Measurements from ENCODE around the gene TMEM130.

The TMEM130 gene

DNA sequence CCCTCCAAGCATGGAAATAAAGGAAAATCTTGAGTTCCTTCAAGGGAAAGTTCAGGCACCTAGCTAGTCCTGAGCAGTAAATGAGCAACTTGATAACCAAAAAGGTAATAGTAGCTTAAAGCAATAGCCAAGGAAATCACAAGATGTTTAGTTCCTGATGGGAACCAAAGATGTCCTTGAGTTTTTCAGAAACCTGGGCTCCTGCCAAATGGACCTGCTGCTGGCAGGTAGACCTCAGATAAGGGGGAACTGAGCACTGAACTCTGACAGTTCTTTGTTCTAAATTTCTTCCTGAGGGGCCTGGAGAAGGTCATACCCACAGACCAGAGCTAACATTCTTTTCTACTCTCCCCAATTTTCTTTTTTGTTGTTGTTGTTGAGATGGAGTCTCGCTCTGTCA is 48.5 kb downstream of the TMEM130 start:
- no peak for TF ChIP-seq FOXP2 (optimal IDR thresholded peaks at IDR 0.05; ENCODE audit: control extremely low read depth, extremely low read length, insufficient read depth)
- no peak for TF ChIP-seq EZH2 (IDR thresholded peaks at IDR 0.05)
- TF ChIP-seq POLR2AphosphoS5 (IDR thresholded peaks at IDR 0.05; ENCODE audit: borderline replicate concordance, low read depth, low read length) = no peak
- Histone ChIP-seq H3K27ac (no peak overlapping the region), H3K4me3 (no peak overlapping the region), H3K9ac (ENCODE audit: insufficient read length) (no peak overlapping the region), H3K9me3 (ENCODE audit: low read depth, low read length) (no peaks in the 10 kb centered on the region), H3K36me3 (ENCODE audit: insufficient read depth, low read length) (no peaks in the 10 kb centered on the region)
- no peak for DNase-seq (ENCODE audit: low read depth, low spot score)

DNA sequence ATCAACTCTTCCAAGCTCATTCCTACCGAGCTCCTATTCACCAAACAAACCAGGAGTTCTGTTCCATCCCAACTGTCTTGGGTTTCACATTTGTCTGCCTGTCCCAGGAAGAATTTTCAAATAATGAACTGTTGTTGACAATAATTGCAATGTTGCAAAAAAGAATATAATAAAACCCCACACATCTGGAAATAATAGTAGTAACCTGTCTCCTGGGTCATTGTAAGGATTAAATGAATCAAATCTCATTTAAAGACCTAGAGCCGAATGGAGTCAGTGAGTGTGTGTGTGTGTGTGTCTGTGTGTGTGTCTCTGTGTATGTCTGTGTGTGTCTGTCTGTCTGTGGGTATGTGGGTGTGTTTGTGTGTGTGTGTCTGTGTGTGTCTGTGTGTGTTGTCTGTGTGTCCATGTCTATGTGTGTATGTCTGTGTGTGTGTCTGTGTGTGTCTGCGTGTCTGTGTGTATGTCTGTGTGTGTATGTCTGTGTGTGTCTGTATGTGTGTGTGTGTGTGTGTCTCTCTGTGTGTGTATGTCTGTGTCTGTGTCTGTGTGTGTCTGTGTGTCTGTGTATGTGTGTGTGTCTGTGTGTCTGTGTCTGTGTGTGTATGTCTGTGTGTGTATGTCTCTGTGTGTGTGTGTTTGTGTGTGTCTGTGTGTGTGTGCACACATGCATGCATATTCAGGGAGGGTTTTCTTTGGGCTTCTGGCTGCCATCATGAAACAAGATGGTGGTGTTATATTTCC is 52.7 kb downstream of the TMEM130 start:
- H3K4me3 ChIP-seq = no peak overlapping the region
- H3K9me3 ChIP-seq (ENCODE audit: low read depth, low read length) = no peaks in the 10 kb centered on the region
- H3K9ac ChIP-seq (ENCODE audit: insufficient read length) = no peak overlapping the region
- TF ChIP-seq EZH2 (IDR thresholded peaks at IDR 0.05) (no peak), FOXP2 (optimal IDR thresholded peaks at IDR 0.05; ENCODE audit: control extremely low read depth, extremely low read length, insufficient read depth) (no peak), POLR2AphosphoS5 (IDR thresholded peaks at IDR 0.05; ENCODE audit: borderline replicate concordance, low read depth, low read length) (no peak)
- DNase-seq (ENCODE audit: low read depth, low spot score) = no peak
- no peak overlapping the region for H3K27ac ChIP-seq
- H3K36me3 ChIP-seq (ENCODE audit: insufficient read depth, low read length) = no peaks in the 10 kb centered on the region

DNA sequence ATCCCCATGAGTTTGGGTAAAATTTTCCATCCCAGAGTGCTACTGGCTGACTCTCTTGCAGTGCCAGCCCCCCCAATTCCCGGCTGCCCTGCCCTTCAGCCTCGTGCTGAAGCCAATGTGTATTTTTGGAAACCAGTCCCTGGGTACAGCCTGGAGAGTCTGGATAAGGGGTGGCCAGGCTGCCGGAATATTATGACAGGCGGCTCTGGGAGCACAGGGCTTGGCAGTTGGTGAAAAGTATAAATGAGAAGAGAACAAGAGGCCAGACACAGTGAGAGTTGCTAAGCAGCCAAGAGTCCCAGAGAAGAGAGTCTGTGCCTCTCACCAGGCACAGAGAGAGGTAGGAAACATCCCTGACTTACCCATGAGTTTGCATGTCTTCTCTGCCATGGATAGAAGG is 53.6 kb downstream of the TMEM130 start:
- H3K9ac ChIP-seq (ENCODE audit: insufficient read length) = no peak overlapping the region
- TF ChIP-seq POLR2AphosphoS5 (IDR thresholded peaks at IDR 0.05; ENCODE audit: borderline replicate concordance, low read depth, low read length) (no peak), EZH2 (IDR thresholded peaks at IDR 0.05) (no peak), FOXP2 (optimal IDR thresholded peaks at IDR 0.05; ENCODE audit: control extremely low read depth, extremely low read length, insufficient read depth) (no peak)
- H3K36me3 ChIP-seq (ENCODE audit: insufficient read depth, low read length) = no peaks in the 10 kb centered on the region
- no peak overlapping the region for H3K27ac ChIP-seq
- H3K4me3 ChIP-seq = no peak overlapping the region
- no peak for DNase-seq (ENCODE audit: low read depth, low spot score)
- no peaks in the 10 kb centered on the region for H3K9me3 ChIP-seq (ENCODE audit: low read depth, low read length)

DNA sequence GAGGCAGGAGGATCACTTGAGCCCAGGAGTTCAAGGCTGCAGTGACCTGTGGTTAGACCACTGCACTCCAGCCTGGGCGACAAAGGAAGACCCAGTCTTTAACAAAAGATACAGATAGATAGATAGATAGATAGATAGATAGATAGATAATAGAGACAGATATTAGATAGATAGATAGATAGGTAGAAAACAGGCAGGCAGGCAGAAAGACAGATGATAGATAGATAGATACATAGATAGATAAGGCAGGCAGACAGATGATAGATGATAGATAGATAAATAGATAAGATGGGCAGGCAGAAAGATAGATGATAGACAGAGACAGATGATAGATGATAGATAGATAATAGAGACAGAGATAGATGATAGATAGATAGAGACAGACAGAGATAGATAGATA is 54.5 kb downstream of the TMEM130 start:
- no peak for TF ChIP-seq EZH2 (IDR thresholded peaks at IDR 0.05)
- no peak for TF ChIP-seq FOXP2 (optimal IDR thresholded peaks at IDR 0.05; ENCODE audit: control extremely low read depth, extremely low read length, insufficient read depth)
- TF ChIP-seq POLR2AphosphoS5 (IDR thresholded peaks at IDR 0.05; ENCODE audit: borderline replicate concordance, low read depth, low read length) = no peak
- Histone ChIP-seq H3K27ac (no peak overlapping the region), H3K4me3 (no peak overlapping the region), H3K9me3 (ENCODE audit: low read depth, low read length) (no peaks in the 10 kb centered on the region), H3K36me3 (ENCODE audit: insufficient read depth, low read length) (no peaks in the 10 kb centered on the region), H3K9ac (ENCODE audit: insufficient read length) (no peak overlapping the region)
- DNase-seq (ENCODE audit: low read depth, low spot score) = no peak

DNA sequence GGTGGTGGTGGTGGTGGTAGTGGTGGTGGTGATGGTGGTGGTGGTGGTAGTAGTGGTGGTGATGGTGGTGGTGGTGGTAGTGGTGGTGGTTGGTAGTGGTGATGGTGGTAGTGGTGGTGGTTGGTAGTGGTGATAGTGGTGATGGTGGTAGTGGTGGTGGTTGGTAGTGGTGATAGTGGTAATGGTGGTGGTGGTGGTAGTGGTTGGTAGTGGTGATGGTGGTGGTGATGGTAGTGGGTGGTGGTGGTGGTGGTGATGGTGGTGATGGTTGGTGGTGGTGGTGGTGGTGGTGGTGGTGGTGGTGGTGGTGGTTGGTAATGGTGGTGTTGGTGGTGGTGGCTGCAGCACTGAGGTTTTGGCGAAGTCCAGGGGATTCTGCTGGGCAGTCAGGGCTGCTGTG is 58.5 kb downstream of the TMEM130 start:
- Histone ChIP-seq H3K4me3 (no peak overlapping the region), H3K36me3 (ENCODE audit: insufficient read depth, low read length) (no peaks in the 10 kb centered on the region), H3K27ac (no peak overlapping the region), H3K9ac (ENCODE audit: insufficient read length) (no peak overlapping the region), H3K9me3 (ENCODE audit: low read depth, low read length) (no peaks in the 10 kb centered on the region)
- TF ChIP-seq FOXP2 (optimal IDR thresholded peaks at IDR 0.05; ENCODE audit: control extremely low read depth, extremely low read length, insufficient read depth) (no peak), POLR2AphosphoS5 (IDR thresholded peaks at IDR 0.05; ENCODE audit: borderline replicate concordance, low read depth, low read length) (no peak), EZH2 (IDR thresholded peaks at IDR 0.05) (no peak)
- DNase-seq (ENCODE audit: low read depth, low spot score) = no peak

DNA sequence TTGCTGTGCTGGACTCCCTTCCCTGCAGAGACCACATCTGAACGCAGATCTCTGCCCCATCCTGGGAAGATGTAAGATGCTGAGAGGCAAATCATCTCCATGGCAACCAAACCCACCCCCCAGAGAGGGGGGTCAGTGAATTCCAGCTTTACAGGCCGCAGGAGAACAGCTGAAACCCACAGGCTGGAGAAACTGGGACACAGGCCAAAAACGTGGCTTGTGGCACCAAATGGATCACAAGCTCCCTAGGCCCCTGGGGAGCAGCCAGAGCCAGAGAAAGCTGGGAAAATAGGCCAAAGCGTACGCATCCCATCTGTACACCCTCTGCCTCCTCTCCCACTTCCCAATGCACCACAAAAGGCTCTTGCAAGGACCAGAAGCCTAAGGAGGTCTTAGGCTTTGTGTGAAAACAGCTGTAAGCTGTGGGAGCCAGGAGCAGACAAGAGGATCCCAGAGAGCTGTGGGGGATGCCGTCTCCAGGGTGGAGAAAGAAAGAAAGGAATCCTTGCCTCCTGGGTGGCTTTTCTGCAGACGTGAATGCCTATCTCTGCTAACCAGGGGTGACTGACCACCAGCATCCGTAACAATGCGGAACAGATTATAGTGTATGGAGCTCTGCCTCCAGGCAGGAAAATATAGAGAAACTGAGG is 59.5 kb downstream of the TMEM130 start:
- H3K4me3 ChIP-seq = no peak overlapping the region
- no peak overlapping the region for H3K27ac ChIP-seq
- H3K36me3 ChIP-seq (ENCODE audit: insufficient read depth, low read length) = no peaks in the 10 kb centered on the region
- H3K9ac ChIP-seq (ENCODE audit: insufficient read length) = no peak overlapping the region
- DNase-seq (ENCODE audit: low read depth, low spot score) = no peak
- no peaks in the 10 kb centered on the region for H3K9me3 ChIP-seq (ENCODE audit: low read depth, low read length)
- no peak for TF ChIP-seq FOXP2 (optimal IDR thresholded peaks at IDR 0.05; ENCODE audit: control extremely low read depth, extremely low read length, insufficient read depth)
- no peak for TF ChIP-seq POLR2AphosphoS5 (IDR thresholded peaks at IDR 0.05; ENCODE audit: borderline replicate concordance, low read depth, low read length)
- TF ChIP-seq EZH2 (IDR thresholded peaks at IDR 0.05) = no peak

DNA sequence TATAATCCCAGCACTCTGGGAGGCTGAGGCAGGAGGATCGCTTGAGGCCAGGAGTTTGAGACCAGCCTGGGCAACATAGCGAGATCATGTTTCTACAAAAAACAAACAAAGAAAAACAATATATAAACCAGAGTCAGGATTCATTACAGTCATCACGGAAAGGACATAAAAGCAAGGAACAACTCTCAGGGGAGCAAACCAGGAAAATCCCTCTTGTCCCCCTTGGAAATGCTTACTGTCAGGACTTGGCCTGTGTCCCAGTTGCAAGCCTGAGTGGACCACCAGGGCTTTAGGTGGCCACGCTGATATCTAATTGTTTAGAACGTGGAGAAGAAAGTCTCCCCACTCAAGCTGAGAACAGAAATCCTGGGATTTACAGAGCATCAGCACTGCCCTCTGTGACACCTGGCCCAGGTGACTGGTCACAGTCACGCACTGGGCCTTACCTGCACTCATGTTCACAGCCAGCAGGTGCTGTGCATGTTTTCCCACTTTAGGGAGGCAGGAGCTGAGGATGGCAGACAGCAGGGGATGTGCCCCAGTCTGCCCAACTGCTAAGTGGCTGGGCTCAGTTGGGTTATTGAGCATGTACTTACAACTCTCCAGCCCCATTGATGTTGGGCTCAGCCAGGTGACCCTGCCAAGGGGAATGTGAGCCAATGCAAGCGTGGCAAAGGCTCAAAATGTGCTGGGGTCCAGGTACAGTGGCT is 60.9 kb downstream of the TMEM130 start:
- TF ChIP-seq FOXP2 (optimal IDR thresholded peaks at IDR 0.05; ENCODE audit: control extremely low read depth, extremely low read length, insufficient read depth) = no peak
- no peak for TF ChIP-seq EZH2 (IDR thresholded peaks at IDR 0.05)
- no peak for TF ChIP-seq POLR2AphosphoS5 (IDR thresholded peaks at IDR 0.05; ENCODE audit: borderline replicate concordance, low read depth, low read length)
- DNase-seq (ENCODE audit: low read depth, low spot score) = no peak
- Histone ChIP-seq H3K36me3 (ENCODE audit: insufficient read depth, low read length) (no peaks in the 10 kb centered on the region), H3K9ac (ENCODE audit: insufficient read length) (no peak overlapping the region), H3K27ac (no peak overlapping the region), H3K9me3 (ENCODE audit: low read depth, low read length) (no peaks in the 10 kb centered on the region), H3K4me3 (no peak overlapping the region)
